Panc1 (cell line): Measurements from ENCODE around the gene DLG3. TPM values are rescaled to one million over a fixed set of nuclear protein-coding genes. Genes with fewer than 3 reads are reported as not detected.

ENCODE experiments used
- ATAC-seq: fragments of 200-7000 bp; cut with Tn5 transposase; 2 replicates; pipeline ENCODE4 v1.9.1; 2020; ENCODE audit warnings: mild to moderate bottlenecking, moderate library complexity
- BruUV-seq: library from RNA; stranded (reverse); fragments of 400-500 nt; replicated peaks from 2 replicates; lab custom pipeline; 2021; lab: Mats Ljungman, UMichigan
- CTCF ChIA-PET: fragments of 300-600 bp; sonication (Branson Sonifier 250); formaldehyde crosslinking; loops from one replicate; lab custom pipeline; 2022; ENCODE audit warnings: antibody characterized with exemption; lab: Charles Lee
- POLR2A ChIA-PET: fragments of 300-600 bp; sonication (Branson Sonifier 250); formaldehyde crosslinking; loops from one replicate; lab custom pipeline; 2022; ENCODE audit warnings: antibody characterized with exemption; lab: Charles Lee
- DNase-seq: peaks from one replicate; pipeline ENCODE4 v3.0.0-alpha.2; 2010; ENCODE audit warnings: low read depth, low spot score
- H3K27ac ChIP-seq: 2 replicates; pipeline ENCODE4 v1.5.1; 2011; ENCODE audit warnings: mild to moderate bottlenecking, low read length, inconsistent platforms
- H3K27me3 ChIP-seq: fragments of 200-500 bp; sonication (Bioruptor generic); 2 replicates; pipeline ENCODE4 v1.6.0; 2014; ENCODE audit warnings: low read length, inconsistent platforms; ENCODE audit not compliant: control insufficient read depth, insufficient read depth
- H3K36me3 ChIP-seq: fragments of 200-500 bp; sonication (Bioruptor generic); 2 replicates; pipeline ENCODE4 v1.5.1; 2014; ENCODE audit warnings: inconsistent platforms, mild to moderate bottlenecking, low read length, moderate library complexity; ENCODE audit not compliant: control insufficient read depth, insufficient read depth
- H3K4me1 ChIP-seq: 2 replicates; pipeline ENCODE4 v1.5.1; 2011; ENCODE audit warnings: inconsistent platforms, mild to moderate bottlenecking, low read length, moderate library complexity; ENCODE audit not compliant: control insufficient read depth, insufficient read depth
- H3K4me3 ChIP-seq, 2 experiments: 2 replicates each; pipeline ENCODE4 v1.5.1; 2011 to 2012; ENCODE audit warnings: low read depth in 2 of 2, low read length in 2 of 2, mild to moderate bottlenecking in 2 of 2, inconsistent platforms in 1 of 2, moderate library complexity in 1 of 2
- H3K9me3 ChIP-seq: fragments of 200-500 bp; sonication (Bioruptor generic); 2 replicates; pipeline ENCODE4 v1.5.1; 2014; ENCODE audit warnings: low read depth, mild to moderate bottlenecking, inconsistent platforms, low read length, moderate library complexity; ENCODE audit not compliant: control insufficient read depth, insufficient read depth
- CTCF ChIP-seq: fragments of 450-650 bp; IDR thresholded peaks from 2 replicates; pipeline ENCODE4 v1.5.1; 2017; ENCODE audit warnings: mild to moderate bottlenecking
- POLR2AphosphoS5 ChIP-seq: IDR thresholded peaks from 2 replicates; pipeline ENCODE4 v1.6.1; 2012; ENCODE audit warnings: mild to moderate bottlenecking, low read depth, low read length, moderate library complexity
- SIN3A ChIP-seq: IDR thresholded peaks from 2 replicates; pipeline ENCODE4 v1.6.1; 2012; ENCODE audit warnings: low read depth, mild to moderate bottlenecking, low read length, moderate library complexity, borderline replicate concordance; ENCODE audit not compliant: insufficient read depth
- TCF7L2 ChIP-seq: IDR thresholded peaks from 2 replicates; pipeline ENCODE4 v1.6.1; 2011; ENCODE audit warnings: mild to moderate bottlenecking, low read depth, low read length, inconsistent platforms
- in situ Hi-C: cut with HindIII; loops from 2 replicates; pipeline ENCODE4 v1.10.0; 2016; ENCODE audit warnings: low sequenced_read_pairs, low pct_unique_long_range_greater_than_20kb
- intact Hi-C: fragments of 100-400 bp; cut with micrococcal nuclease; formaldehyde crosslinking; loops from one replicate; pipeline ENCODE4 v1.10.0; 2022; ENCODE audit not compliant: unreplicated experiment
- total RNA-seq: library from RNA; stranded (reverse); gene quantifications from one replicate; pipeline ENCODE4 v1.2.1, GENCODE V29; 2021; ENCODE audit not compliant: unreplicated experiment
- TF ChIP-seq, protein P1 (sequence below), 2 experiments: IDR thresholded peaks; 2 replicates each; pipeline ENCODE4 v1.6.1; 2011 to 2012; ENCODE audit warnings: low read depth in 2 of 2, control low read depth in 1 of 2, low read length in 1 of 2, mild to moderate bottlenecking in 1 of 2, moderate library complexity in 1 of 2; ENCODE audit not compliant: insufficient read depth in 1 of 2

The DLG3 gene
- total RNA-seq, 1 experiment from 2014 or later: 3.0 TPM

GRCh38 chrX:70454441-70455365 lies 10.1 kb downstream of the DLG3 start:
- intact Hi-C loops (loop anchor here (5.0 to 10.0 kb wide), 2 partner anchors 100 to 213 kb away; no protein-coding TSS in a partner anchor), in situ Hi-C loops (no loop called here)
- POLR2A ChIA-PET: interaction anchor here (0.7 kb wide), 1 partner anchor 155 kb away, joined by 5 read pairs; no protein-coding TSS in a partner anchor
- H3K36me3 ChIP-seq: no peaks in the 10 kb centered on the region
- H3K4me3 ChIP-seq: peak overlapping the region; percentile 38 to 60
- peaks cover 5% of the 10 kb centered on the region for H3K4me1 ChIP-seq
- TF ChIP-seq CTCF (peak; percentile 94), TCF7L2 (no peak)
- BruUV-seq: no TSS peak
- no peaks in the 10 kb centered on the region for H3K27me3 ChIP-seq
- H3K27ac ChIP-seq: no peak overlapping the region
- no peaks in the 10 kb centered on the region for H3K9me3 ChIP-seq
- CTCF ChIA-PET: interaction anchor here (0.8 kb wide), 1 partner anchor 731 kb away, joined by 4 read pairs; no protein-coding TSS in a partner anchor
- ATAC-seq (peak; percentile 75), DNase-seq (peak; percentile 42)

DNA sequence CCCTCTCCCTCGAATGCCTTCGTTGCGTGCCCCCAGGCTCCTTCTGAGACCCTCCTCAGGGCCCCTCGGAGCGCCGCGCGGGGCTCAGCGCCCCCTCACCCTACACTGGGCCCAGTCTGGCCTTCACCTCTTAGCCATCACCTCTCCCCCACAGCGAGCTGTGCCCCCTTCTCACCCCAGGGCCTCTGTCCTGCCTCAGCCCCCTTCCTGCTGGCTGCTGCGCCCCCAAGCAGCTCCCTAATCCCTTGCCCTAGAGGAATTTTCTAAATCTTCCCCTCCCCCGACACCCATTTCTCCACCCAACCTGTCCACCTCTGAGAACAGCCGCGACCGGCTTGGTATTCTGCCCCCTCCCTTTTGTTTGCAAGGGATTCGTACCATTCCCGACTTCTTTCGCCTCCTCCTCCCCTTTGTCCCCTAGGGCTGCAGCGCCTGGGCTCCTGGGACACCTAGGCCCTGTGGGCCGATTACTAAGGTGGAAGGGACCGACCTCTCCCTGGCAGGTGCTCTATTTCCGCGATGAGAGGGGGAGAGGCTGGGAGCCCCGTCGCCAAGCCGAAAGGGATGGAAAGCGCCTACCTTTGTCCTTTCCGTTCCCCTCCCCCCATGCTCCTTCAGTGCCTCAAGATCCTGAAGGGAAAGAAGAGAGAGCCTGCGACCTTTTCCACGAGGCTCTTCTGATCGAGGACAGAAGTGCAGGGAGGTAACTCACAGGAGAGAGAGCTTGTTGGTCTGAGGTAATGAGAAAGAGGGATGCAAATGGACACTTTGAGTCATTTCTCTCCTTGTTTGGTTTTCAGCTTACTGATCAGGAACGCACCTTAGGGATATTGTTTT lies 10.9 kb downstream of the DLG3 start:
- no peaks in the 10 kb centered on the region for H3K27me3 ChIP-seq
- ChIA-PET POLR2A (interaction anchor here (0.7 kb wide), 1 partner anchor 156 kb away, joined by 5 read pairs; no protein-coding TSS in a partner anchor), CTCF (interaction anchor here (0.6 to 0.8 kb wide), 2 partner anchors 289 to 730 kb away, joined by 4 read pairs; no protein-coding TSS in a partner anchor)
- peak overlapping the region; percentile 38 to 60 for H3K4me3 ChIP-seq
- no peak for DNase-seq
- H3K4me1 ChIP-seq: peaks cover 5% of the 10 kb centered on the region
- in situ Hi-C loops (no loop called here), intact Hi-C loops (loop anchor here (10.0 kb wide), 1 partner anchor 99 kb away; no protein-coding TSS in a partner anchor)
- TF ChIP-seq CTCF: no peak
- TF ChIP-seq POLR2AphosphoS5: no peak
- no peak for TF ChIP-seq SIN3A
- no peak for TF ChIP-seq TCF7L2
- TF ChIP-seq, protein P1, sequence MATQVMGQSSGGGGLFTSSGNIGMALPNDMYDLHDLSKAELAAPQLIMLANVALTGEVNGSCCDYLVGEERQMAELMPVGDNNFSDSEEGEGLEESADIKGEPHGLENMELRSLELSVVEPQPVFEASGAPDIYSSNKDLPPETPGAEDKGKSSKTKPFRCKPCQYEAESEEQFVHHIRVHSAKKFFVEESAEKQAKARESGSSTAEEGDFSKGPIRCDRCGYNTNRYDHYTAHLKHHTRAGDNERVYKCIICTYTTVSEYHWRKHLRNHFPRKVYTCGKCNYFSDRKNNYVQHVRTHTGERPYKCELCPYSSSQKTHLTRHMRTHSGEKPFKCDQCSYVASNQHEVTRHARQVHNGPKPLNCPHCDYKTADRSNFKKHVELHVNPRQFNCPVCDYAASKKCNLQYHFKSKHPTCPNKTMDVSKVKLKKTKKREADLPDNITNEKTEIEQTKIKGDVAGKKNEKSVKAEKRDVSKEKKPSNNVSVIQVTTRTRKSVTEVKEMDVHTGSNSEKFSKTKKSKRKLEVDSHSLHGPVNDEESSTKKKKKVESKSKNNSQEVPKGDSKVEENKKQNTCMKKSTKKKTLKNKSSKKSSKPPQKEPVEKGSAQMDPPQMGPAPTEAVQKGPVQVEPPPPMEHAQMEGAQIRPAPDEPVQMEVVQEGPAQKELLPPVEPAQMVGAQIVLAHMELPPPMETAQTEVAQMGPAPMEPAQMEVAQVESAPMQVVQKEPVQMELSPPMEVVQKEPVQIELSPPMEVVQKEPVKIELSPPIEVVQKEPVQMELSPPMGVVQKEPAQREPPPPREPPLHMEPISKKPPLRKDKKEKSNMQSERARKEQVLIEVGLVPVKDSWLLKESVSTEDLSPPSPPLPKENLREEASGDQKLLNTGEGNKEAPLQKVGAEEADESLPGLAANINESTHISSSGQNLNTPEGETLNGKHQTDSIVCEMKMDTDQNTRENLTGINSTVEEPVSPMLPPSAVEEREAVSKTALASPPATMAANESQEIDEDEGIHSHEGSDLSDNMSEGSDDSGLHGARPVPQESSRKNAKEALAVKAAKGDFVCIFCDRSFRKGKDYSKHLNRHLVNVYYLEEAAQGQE (IDR thresholded peaks at IDR 0.05; ENCODE audit: insufficient read depth in 1 of 2, low read depth in 2 of 2, low read length in 1 of 2): no peak
- BruUV-seq: no TSS peak
- H3K9me3 ChIP-seq: no peaks in the 10 kb centered on the region
- no peak for ATAC-seq
- H3K36me3 ChIP-seq: no peaks in the 10 kb centered on the region
- H3K27ac ChIP-seq: no peak overlapping the region
